ENCODE results near the gene KRTAP5-6.

- TF ChIP-seq POLR2A (IDR thresholded peaks at IDR 0.05; ENCODE audit: low read length) (no peak), GATA1 (IDR thresholded peaks at IDR 0.05; ENCODE audit: low read depth, low read length) (no peak)
Observed at GRCh38 chr11:1733009-1733715, 36.2 kb downstream of the KRTAP5-6 start.

Measured in erythroblast (primary cell).